Kidney (tissue), 14 donors: ENCODE results near the gene SORD. TPM values are rescaled to one million over a fixed set of nuclear protein-coding genes. Genes with fewer than 3 reads are reported as not detected.
A peak's percentile ranks its signal among the peaks of the same experiment; 100 is the strongest.

ENCODE experiments used
- DNase-seq, 5 donors: peaks; one replicate each; pipeline ENCODE4 v3.0.0-alpha.2; 2013 to 2020
- FAIRE-seq: peaks from 2 replicates; lab custom pipeline; 2012; peaks lifted over from hg19 to GRCh38; lab: Jason Lieb, UNC
- H3K27ac ChIP-seq, 2 donors: one replicate each; pipeline ENCODE4 v1.7.0; 2013; ENCODE audit warnings: low read depth in 2 of 2, low read length in 2 of 2, inconsistent platforms in 1 of 2
- H3K27me3 ChIP-seq: one replicate; pipeline ENCODE4 v1.7.1; 2013; ENCODE audit warnings: low read length, inconsistent platforms; ENCODE audit not compliant: control insufficient read depth, insufficient read depth
- H3K36me3 ChIP-seq, 3 donors: one replicate each; pipeline versions ENCODE4 v1.7.0 to v1.7.1; 2013; ENCODE audit warnings: low read length in 3 of 3, control low read depth in 1 of 3, inconsistent platforms in 1 of 3; ENCODE audit not compliant: insufficient read depth in 3 of 3, control insufficient read depth in 2 of 3
- H3K4me1 ChIP-seq, 3 donors: one replicate each; pipeline versions ENCODE4 v1.7.0 to v1.7.1; 2013; ENCODE audit warnings: low read length in 3 of 3, inconsistent platforms in 1 of 3, low read depth in 1 of 3; ENCODE audit not compliant: control insufficient read depth in 2 of 3, insufficient read depth in 2 of 3
- H3K4me3 ChIP-seq, 3 donors: one replicate each; pipeline versions ENCODE4 v1.7.0 to v1.8.1; 2013; ENCODE audit warnings: low read length in 3 of 3, control low read depth in 1 of 3, inconsistent platforms in 1 of 3
- H3K9ac ChIP-seq, 3 donors: one replicate each; pipeline versions ENCODE4 v1.7.0 to v1.7.1; 2013; ENCODE audit warnings: low read length in 3 of 3, control low read depth in 1 of 3, inconsistent platforms in 1 of 3
- H3K9me3 ChIP-seq, 3 donors: one replicate each; pipeline versions ENCODE4 v1.7.0 to v1.7.1; 2013; ENCODE audit warnings: low read length in 3 of 3, control low read depth in 1 of 3, inconsistent platforms in 1 of 3; ENCODE audit not compliant: control insufficient read depth in 2 of 3, insufficient read depth in 1 of 3
- CTCF ChIP-seq: IDR thresholded peaks from 3 replicates; pipeline ENCODE4 v1.5.1; 2012; ENCODE audit warnings: mild to moderate bottlenecking, moderate library complexity, borderline replicate concordance; ENCODE audit not compliant: insufficient read depth; ENCODE audit errors: extremely low read depth
- intact Hi-C: fragments of 100-400 bp; cut with DNase I; formaldehyde crosslinking; loops from one replicate; pipeline ENCODE4 v1.11.1; 2022
- polyA plus RNA-seq: library from polyadenylated mRNA; stranded (reverse); fragments of 350-450 nt; fragmentation: Illumina TruSeq; extraction: RNeasy Lipid Tissue Mini Kit (QIAGEN cat#74804); gene quantifications from one replicate; pipeline ENCODE4 v1.2.3, GENCODE V29; 2014; ENCODE audit warnings: low read depth, low replicate concordance; ENCODE audit not compliant: insufficient read depth
- total RNA-seq: library from RNA; stranded (reverse); fragmentation: NEBNext Ultra II Directional; extraction: Animal tissue kit (Norgen Biotek cat#: 25700); gene quantifications from one replicate; pipeline ENCODE4 v1.2.1, GENCODE V29; 2021
- donor health status: control.
- donor health status: control.
- donor health status: control.
- donor health status: control.
- donor health status: control.
- donor health status: DM: yes; HTN: yes; CAD: no.
- donor health status: Normal renal cell carcinoma (clear cell type).

Gene SORD
- total and polyA plus RNA-seq, 2 donors from 2014 or later, result 14.2 to 83.0 TPM

GRCh38 chr15:45121706-45122417 lies 98.9 kb downstream of the SORD start:
- H3K36me3 ChIP-seq, result no peaks in the 10 kb centered on the region
- DNase-seq (peak in 1 of 5 donors; percentile 39), FAIRE-seq (no peak)
- peaks cover 10% of the 10 kb centered on the region for H3K27me3 ChIP-seq
- no peak overlapping the region for H3K4me3 ChIP-seq
- H3K9me3 ChIP-seq, result no peaks in the 10 kb centered on the region
- TF ChIP-seq CTCF, result no peak
- H3K9ac ChIP-seq, result no peak overlapping the region
- H3K27ac ChIP-seq, result no peak overlapping the region
- H3K4me1 ChIP-seq, result peaks cover 0 to 9% (median 0%) of the 10 kb centered on the region in 3 donors
- intact Hi-C loops, result no loop called here

GRCh38 chr15:45122719-45123118 lies 99.7 kb downstream of the SORD start:
- Histone ChIP-seq H3K27ac (no peak overlapping the region), H3K9ac (no peak overlapping the region), H3K9me3 (no peaks in the 10 kb centered on the region), H3K4me3 (no peak overlapping the region), H3K27me3 (peaks cover 3% of the 10 kb centered on the region), H3K4me1 (peaks cover 0 to 3% (median 0%) of the 10 kb centered on the region in 3 donors), H3K36me3 (no peaks in the 10 kb centered on the region)
- DNase-seq, result peak in 1 of 5 donors; percentile 51
- intact Hi-C loops, result no loop called here
- TF ChIP-seq CTCF, result no peak
- no peak for FAIRE-seq

- H3K36me3 ChIP-seq, result no peaks in the 10 kb centered on the region
- intact Hi-C loops, result no loop called here
- no peak for FAIRE-seq
- no peaks in the 10 kb centered on the region for H3K9me3 ChIP-seq
- H3K4me1 ChIP-seq, result no peaks in the 10 kb centered on the region
- H3K4me3 ChIP-seq, result no peak overlapping the region
- TF ChIP-seq CTCF, result no peak
- H3K27ac ChIP-seq, result no peak overlapping the region
- peaks cover 7% of the 10 kb centered on the region for H3K27me3 ChIP-seq
- DNase-seq, result no peak
- no peak overlapping the region for H3K9ac ChIP-seq
These were observed 100.4 kb downstream of the SORD start for GRCh38 chr15:45123397-45123796.
